ENCODE results near the gene ERBB4.

- TF ChIP-seq, protein P1, sequence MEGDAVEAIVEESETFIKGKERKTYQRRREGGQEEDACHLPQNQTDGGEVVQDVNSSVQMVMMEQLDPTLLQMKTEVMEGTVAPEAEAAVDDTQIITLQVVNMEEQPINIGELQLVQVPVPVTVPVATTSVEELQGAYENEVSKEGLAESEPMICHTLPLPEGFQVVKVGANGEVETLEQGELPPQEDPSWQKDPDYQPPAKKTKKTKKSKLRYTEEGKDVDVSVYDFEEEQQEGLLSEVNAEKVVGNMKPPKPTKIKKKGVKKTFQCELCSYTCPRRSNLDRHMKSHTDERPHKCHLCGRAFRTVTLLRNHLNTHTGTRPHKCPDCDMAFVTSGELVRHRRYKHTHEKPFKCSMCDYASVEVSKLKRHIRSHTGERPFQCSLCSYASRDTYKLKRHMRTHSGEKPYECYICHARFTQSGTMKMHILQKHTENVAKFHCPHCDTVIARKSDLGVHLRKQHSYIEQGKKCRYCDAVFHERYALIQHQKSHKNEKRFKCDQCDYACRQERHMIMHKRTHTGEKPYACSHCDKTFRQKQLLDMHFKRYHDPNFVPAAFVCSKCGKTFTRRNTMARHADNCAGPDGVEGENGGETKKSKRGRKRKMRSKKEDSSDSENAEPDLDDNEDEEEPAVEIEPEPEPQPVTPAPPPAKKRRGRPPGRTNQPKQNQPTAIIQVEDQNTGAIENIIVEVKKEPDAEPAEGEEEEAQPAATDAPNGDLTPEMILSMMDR (IDR thresholded peaks at IDR 0.05) = no peak
- TF ChIP-seq SIN3A (IDR thresholded peaks at IDR 0.05; ENCODE audit: borderline replicate concordance, insufficient read depth, low read depth, low read length) = no peak
- no peak for TF ChIP-seq POLR2AphosphoS5 (IDR thresholded peaks at IDR 0.05; ENCODE audit: low read depth, low read length)
- TF ChIP-seq REST (IDR thresholded peaks at IDR 0.05; ENCODE audit: insufficient read depth in 1 of 2, low read depth in 2 of 2, low read length in 1 of 2) = no peak
These were observed 419.0 kb downstream of the ERBB4 start for GRCh38 chr2:212119591-212119990.
